T1000 (cell line): ENCODE measurements around the gene MTUS2.
"Not testable (repeated sequence)": the region's sequence is repeated elsewhere in the genome, so short reads cannot be mapped to it uniquely, and the experiment has no call there.

Experiments
- DNase-seq: peaks from one replicate; lab custom pipeline; 2025; ENCODE audit warnings: mixed read lengths; lab: John Stamatoyannopoulos, UW

The MTUS2 gene

GRCh38 chr13:29319451-29319850 is 499.3 kb downstream of the MTUS2 start:
- DNase-seq: no peak

GRCh38 chr13:29323954-29324353 is 503.8 kb downstream of the MTUS2 start:
- DNase-seq: no peak

- DNase-seq: no peak
Measured at GRCh38 chr13:29324601-29325000, 504.5 kb downstream of the MTUS2 start.

- no peak for DNase-seq
Measured at GRCh38 chr13:29328501-29328900, 508.4 kb downstream of the MTUS2 start.

GRCh38 chr13:29336356-29336755 is 516.2 kb downstream of the MTUS2 start:
- DNase-seq: no peak

DNA sequence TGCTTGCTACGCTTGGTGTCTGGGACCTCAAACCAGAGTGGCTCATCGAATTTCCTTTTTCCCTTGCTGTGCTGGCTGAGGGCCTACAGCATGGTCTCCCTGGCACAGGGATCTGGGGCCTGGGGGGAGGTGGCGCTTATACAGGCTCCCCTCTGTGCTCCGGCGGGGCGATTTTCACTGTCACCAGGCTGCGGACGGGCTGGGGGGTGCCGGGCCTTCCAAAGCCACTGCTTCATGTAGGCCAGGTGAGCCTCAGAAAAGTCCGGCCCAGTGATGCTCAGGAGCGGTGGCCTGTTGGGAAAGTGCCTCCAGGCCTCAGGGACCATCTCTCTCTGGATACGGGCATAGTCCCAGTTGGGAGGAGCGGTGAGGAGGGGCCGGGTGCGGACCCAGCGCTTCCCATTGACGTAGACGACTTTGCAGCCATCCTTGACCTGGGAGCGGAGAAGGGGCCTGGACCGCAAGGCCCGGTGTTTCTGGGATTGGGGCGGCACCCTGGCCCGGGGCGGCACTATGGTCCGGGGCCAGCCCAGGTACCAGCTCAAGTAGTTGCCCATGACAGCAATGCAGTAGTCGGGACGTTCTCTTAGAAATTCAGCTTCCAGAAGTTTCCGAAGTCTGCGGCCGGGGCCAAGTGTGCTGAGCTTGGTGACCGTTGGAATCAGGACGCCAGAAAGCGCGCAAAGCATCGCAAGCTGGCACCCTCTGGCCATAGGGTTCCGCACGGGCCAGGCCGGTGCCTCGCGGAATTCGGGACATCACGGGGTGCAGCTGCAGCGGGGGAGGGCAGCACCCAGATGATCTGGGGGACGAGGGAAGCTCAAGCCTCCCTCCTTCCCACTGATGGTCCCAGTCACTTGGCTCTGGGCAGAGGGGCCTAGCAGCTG is 519.5 kb downstream of the MTUS2 start:
- DNase-seq: no peak

- DNase-seq: not testable (repeated sequence)
Measured at GRCh38 chr13:29345860-29346582, 525.9 kb downstream of the MTUS2 start.

DNA sequence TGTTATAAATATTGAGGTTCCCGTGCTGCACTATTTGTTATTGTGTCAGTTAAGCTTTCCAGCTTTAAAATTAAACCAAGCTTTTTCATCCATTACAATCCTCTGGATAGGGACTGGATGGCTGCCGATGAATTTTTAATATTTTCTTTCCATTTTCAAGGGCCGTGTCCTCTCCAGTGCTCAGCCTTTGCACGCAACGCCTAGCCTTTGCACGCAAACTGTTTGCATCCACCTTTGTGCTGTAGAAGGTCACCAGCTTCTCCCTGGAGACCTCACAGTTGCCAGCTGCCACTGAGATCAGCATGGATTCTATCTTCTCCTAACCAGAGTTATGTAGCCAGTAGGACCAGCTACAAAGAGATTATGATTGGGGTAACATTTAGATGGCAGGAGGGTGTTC is 534.9 kb downstream of the MTUS2 start:
- DNase-seq: no peak

GRCh38 chr13:29359181-29359580 is 539.0 kb downstream of the MTUS2 start:
- DNase-seq: no peak

DNA sequence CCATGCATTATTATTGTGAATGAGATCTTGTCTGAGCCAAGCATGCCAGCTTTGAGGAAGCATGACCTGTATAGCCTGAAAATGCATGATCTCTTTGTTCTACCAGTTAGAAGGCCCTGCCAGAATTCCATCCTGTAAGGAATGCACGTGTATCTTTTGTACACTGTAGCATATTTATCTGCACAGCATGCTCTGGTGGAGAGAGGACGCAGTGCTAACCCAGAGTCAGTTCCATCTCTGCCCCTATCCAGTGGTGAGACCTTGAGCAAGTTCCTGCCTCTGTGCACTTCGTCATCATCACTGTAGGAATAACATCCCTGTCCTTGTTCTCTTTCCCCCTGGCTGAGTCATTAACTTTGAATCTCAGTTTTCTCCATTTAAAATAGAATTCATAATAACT is 541.6 kb downstream of the MTUS2 start:
- no peak for DNase-seq

DNA sequence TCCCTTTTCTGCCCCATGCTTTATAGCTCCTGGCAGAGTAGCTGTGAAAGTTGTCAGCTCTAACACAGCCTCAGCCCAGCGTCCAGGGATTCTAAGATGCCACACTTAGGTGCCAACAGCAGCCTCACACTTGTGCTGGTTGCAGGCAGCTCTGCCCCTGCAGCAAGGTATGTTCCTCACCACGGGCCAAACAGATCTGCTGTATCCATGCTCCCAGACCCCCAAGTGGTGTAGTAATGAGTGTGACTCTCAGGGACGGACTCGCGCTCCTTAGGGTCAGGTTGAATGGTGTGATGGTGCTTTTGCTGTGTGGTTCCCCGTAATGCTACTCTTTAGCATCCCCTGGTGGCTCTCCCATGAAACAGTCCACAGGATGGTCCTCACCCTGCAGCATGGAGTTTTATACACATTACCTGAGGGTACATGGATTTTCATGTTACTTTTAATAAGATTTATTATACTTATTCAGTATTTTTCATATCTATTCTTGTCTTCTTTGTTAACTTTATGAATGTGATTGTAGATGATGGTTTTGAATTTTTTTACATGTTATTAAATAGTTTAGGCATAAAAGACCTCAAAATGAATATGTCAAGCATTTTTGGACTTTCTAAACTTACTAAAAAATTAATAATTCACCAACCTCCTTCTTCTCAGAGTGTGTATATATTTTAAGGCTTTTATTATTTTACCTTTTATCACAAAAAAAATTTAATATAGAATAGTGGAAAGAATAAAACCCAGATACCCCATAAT is 542.9 kb downstream of the MTUS2 start:
- no peak for DNase-seq

- DNase-seq: no peak
Measured at GRCh38 chr13:29369060-29369743, 549.1 kb downstream of the MTUS2 start.

GRCh38 chr13:29379281-29379680 is 559.1 kb downstream of the MTUS2 start:
- DNase-seq: no peak

- no peak for DNase-seq
Measured at GRCh38 chr13:29379865-29380264, 559.7 kb downstream of the MTUS2 start.

DNA sequence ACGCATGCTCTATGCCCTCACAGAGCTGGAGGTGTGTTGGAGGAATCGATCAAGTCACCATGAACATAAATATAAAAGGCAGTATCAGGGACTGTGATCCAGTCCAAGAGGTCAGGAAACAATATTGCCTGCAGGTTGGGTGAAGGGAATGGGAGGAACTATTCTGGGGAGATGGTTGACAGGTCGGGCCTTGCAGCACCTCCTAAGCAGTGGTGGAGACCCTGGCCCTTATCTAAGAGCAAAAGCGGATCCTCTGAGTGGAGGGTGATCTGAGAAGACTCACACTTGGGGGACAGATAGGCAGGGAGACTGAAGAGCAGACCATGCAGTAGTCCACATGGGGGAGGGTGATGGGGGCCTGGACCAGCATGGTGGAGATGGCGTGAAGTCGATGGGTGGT is 561.9 kb downstream of the MTUS2 start:
- DNase-seq: no peak

DNA sequence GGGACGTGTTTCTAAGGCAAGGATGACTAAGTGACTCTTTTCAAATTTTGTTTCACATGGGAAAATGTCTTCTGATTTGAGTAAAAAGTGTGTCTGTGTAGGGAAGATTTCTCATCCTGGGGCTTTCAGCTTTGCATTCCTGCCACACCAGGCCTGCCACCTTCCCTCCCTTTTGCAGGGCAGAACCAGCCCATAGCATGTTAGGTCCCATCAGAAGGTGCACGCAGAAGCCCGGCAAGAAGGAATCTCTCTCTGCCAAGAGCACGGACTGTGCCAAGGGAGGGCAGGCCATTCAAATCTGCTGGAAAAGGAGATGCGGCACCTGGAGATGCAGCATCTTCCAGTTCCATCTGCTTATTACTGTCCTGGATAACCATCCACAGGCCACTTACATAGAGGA is 563.3 kb downstream of the MTUS2 start:
- DNase-seq: no peak

GRCh38 chr13:29384466-29384865 is 564.3 kb downstream of the MTUS2 start:
- DNase-seq: no peak

GRCh38 chr13:29384871-29385270 is 564.7 kb downstream of the MTUS2 start:
- no peak for DNase-seq

DNA sequence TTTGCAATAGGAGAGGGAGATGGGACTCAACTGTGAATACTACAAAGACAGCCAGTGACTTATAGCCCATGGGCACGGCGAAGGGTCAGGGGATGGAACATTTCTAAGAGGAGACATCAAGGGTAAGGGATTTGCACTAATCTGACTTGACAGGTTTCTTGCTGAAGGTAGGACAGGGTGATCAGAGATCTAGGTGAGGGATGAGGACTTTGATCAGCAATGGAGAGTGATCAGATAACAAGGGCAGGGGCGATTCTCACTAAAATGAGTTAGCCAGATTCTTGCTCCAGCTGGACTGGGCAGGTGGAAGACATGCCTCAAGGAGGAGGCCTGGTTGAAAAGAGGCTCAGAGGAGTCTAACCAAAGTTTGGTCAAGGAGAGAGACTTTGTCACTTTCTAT is 566.1 kb downstream of the MTUS2 start:
- DNase-seq: no peak

GRCh38 chr13:29390598-29390997 is 570.5 kb downstream of the MTUS2 start:
- DNase-seq: not testable (repeated sequence)

GRCh38 chr13:29396446-29396845 is 576.3 kb downstream of the MTUS2 start:
- DNase-seq: no peak

DNA sequence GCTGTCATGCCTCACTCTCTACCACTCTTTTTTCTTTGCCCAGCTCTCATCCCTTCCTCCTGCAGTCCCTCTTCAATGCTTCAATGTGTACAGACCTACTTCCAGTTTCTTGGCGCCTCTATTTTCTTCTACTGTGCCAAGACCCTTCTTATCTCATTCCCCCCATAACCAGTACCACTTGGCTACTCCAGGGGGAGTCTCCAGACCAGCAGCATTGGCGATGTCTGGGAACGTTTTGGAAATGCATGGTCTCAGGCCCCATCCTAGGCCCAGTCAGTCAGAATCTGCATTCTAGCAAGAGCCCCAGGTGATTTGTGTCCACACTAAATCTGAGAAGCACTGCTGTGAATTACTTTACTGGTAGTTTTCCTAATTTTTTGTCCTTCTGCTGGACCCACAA is 577.1 kb downstream of the MTUS2 start:
- DNase-seq: no peak
